Astrocyte of the spinal cord (primary cell): ENCODE measurements around the gene ALOX12B.

Experiments used
- DNase-seq: peaks from one replicate; pipeline ENCODE4 v3.0.0; 2011; ENCODE audit warnings: low read depth, low spot score
- H3K4me3 ChIP-seq: 2 replicates; pipeline ENCODE4 v1.5.1; 2011; ENCODE audit warnings: low read depth, mild to moderate bottlenecking, low read length, moderate library complexity
- in situ Hi-C: cut with HindIII; loops from 2 replicates; pipeline ENCODE4 v1.10.0; 2017; ENCODE audit warnings: low sequenced_read_pairs
- TF ChIP-seq, protein P1 (sequence below): IDR thresholded peaks from 2 replicates; pipeline ENCODE4 v1.5.1; 2012; ENCODE audit warnings: low read depth, mild to moderate bottlenecking, low read length, inconsistent platforms

Gene ALOX12B

DNA sequence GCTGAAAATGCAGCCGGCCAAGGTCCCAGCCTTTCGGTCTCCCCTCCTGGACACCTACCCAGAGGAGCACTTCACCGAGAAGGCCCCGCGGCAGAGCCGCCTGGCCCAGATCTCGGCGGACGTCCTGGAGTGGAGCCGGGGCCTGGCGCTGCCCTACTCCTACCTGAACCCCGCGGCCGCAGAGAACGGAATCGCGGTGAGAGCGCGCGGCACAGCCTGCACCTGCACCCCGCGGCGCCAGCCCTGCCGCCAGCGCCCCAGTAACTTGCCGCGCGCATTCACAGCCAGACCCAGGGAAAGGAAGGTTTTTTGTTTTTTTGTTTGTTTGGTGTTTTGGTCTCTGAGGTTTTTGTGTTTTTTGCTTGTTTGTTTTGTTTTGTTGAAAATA is 15.2 kb downstream of the ALOX12B start:
- no peak overlapping the region for H3K4me3 ChIP-seq
- TF ChIP-seq, protein P1, sequence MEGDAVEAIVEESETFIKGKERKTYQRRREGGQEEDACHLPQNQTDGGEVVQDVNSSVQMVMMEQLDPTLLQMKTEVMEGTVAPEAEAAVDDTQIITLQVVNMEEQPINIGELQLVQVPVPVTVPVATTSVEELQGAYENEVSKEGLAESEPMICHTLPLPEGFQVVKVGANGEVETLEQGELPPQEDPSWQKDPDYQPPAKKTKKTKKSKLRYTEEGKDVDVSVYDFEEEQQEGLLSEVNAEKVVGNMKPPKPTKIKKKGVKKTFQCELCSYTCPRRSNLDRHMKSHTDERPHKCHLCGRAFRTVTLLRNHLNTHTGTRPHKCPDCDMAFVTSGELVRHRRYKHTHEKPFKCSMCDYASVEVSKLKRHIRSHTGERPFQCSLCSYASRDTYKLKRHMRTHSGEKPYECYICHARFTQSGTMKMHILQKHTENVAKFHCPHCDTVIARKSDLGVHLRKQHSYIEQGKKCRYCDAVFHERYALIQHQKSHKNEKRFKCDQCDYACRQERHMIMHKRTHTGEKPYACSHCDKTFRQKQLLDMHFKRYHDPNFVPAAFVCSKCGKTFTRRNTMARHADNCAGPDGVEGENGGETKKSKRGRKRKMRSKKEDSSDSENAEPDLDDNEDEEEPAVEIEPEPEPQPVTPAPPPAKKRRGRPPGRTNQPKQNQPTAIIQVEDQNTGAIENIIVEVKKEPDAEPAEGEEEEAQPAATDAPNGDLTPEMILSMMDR, result no peak
- no peak for DNase-seq
- in situ Hi-C loops, result no loop called here

DNA sequence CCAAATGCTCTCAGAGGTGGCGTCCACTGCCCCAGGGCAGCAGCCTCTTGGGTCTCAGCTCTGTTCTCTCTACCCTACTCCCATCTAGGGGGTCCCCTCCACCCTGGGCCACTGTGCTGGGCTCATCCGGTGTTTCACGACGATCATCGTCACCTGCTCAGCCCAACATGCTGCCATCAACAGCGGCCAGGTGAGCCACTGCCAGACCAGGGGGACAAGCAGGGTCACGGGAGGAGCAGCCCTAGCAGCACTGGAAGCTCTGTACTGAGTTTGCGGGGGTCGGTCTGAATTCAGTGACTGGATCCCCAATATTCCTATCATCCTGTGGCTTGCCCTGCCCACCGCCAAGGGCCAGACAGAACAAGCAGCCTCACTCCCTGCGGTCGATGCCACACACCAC is 16.0 kb downstream of the ALOX12B start:
- TF ChIP-seq, protein P1, result no peak
- in situ Hi-C loops, result no loop called here
- no peak overlapping the region for H3K4me3 ChIP-seq
- DNase-seq, result no peak

DNA sequence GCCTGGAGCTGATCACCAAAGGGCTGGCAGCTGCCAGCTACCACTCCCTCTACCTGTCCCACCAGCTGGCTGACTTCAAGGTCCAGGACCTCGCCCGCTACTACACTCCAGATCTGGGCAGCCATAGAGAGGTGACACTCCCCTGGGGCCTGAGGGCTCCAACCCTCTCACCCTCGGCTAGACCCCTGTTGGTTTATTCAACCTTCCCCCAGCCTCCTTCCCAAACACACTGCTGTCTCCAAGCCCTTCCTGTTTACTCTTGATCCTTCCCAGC is 18.0 kb downstream of the ALOX12B start:
- no peak overlapping the region for H3K4me3 ChIP-seq
- DNase-seq, result no peak
- TF ChIP-seq, protein P1, result no peak
- in situ Hi-C loops, result no loop called here

DNA sequence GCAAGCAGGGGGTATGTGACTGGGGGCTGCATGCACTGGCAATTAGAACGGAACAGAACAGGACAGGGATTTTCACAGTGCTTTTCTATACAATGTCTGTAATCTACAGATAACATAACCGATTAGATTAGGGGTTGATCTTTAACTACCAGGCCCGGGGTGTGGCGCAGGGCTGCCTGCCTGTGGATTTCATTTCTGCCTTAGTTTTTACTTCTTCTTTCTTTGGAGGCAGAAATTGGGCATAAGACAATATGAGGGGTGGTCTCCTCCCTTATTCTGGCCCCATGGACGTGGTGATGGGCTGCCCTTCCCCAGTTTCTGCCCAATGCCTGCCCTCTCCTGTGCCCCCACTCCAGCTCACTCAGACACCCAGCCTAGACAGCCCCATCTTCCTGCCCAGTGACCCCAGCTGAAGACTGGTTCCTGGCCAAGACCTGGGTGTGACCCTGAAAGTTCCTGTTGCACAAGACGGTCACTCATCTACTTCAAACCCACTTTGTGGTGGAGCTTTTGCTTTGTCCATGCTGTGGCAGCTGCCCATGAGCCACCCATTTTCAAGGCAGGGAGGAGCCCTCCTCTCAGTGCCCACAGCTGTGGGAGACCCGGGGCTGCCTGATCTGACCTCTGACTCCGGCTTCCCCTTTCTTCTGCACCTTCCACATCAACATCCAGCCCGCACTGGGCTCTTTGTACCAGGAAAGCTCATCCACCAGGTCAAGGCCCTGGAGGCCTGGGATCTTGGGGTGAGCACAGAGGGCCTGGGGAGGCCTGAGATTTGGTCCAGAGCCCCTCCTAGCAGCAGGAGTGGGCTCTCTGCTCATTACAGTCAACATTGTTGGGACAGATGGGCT is 18.6 kb downstream of the ALOX12B start:
- no peak for DNase-seq
- TF ChIP-seq, protein P1, result no peak
- in situ Hi-C loops, result no loop called here
- H3K4me3 ChIP-seq, result no peak overlapping the region

DNA sequence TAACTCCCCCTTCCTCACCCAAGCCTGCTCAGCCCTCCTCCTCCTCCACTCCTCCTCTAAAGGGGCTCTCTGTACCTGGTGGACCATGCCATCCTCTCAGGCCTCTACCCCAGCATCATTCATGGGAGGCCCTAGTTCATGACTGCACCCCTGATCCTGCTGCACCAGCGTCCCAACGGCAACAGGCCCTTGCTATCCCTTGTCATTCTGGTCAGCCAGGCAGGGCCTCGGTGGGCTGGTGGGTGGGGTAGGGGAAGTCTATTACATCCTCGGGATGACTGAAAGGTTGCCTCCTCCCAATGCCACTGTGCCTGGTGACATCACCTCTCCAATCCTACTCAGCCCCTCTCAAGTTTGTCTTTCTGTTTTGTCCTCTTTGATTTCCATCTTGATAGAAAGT is 19.7 kb downstream of the ALOX12B start:
- DNase-seq, result no peak
- in situ Hi-C loops, result no loop called here
- no peak overlapping the region for H3K4me3 ChIP-seq
- TF ChIP-seq, protein P1, result no peak

DNA sequence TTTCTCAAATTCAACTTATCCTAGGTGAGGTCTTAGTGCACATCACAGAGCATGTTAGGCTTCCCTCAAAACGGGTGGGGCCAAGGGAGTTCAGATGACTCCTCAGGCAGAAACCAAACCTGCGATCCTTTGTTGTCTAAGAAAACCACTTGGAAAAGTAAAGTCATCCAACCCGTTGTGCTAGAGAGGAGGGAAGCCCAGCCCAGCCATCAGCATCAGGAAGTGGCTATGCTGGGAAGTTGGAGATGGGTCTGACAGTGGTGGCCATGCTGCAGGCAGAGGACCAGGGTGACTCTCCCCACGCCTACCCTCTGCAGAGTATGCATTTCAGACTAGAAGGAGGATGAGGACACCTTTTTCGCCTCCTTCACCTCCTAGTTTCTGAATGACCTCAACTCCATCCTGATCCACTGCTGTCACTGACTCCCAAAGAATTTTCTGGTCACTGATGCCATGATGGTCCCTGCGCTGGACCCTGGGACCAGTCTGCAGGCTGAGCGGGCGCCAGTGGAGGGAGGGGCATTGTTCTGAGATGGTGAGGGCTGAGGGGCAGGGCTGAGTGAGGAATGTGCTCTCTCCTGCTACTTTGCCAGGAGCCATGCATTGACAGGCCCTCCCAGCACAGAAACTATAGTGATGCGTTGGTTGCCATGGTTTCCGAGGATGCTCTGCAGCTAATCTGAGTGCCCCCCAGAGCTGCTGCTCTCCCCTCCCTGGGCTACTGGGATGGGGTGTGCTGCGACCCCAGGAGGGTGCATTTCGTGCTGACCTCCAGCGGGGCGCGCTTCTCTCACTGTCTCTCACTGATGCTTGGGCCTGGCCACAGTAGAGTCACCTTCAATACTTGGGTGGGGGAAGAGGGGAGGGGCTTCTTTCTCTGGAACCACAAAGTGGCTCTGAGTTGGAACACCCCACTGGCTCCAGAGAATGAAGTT is 20.4 kb downstream of the ALOX12B start:
- DNase-seq, result no peak
- TF ChIP-seq, protein P1, result no peak
- no peak overlapping the region for H3K4me3 ChIP-seq
- in situ Hi-C loops, result no loop called here
